Activated CD4-positive, alpha-beta T cell treated with anti-CD3 and anti-CD28 coated beads for 36 hours (primary cell): ENCODE measurements around the gene PSMB7. TPM values are rescaled to one million over a fixed set of nuclear protein-coding genes. Genes with fewer than 3 reads are reported as not detected.

Experiments
- ATAC-seq: fragments of 200-7000 bp; cut with Tn5 transposase; one replicate; pipeline ENCODE4 v1.10.0; 2021; ENCODE audit warnings: mild to moderate bottlenecking, moderate library complexity
- CTCF ChIA-PET: fragments of 350-600 bp; sonication (Branson Sonifier 250); formaldehyde crosslinking; loops from one replicate; lab custom pipeline; 2021; ENCODE audit warnings: antibody characterized with exemption; lab: Charles Lee
- POLR2A ChIA-PET: fragments of 350-600 bp; sonication (Branson Sonifier 250); formaldehyde crosslinking; loops from one replicate; lab custom pipeline; 2021; ENCODE audit warnings: antibody characterized with exemption, inconsistent platforms; lab: Charles Lee
- DNase-seq: peaks from one replicate; pipeline ENCODE4 v3.0.0-alpha.2; 2020
- H3K27ac Mint-ChIP-seq: one replicate; pipeline ENCODE4 v1.8.0; 2021; ENCODE audit warnings: mixed read lengths
- H3K27me3 Mint-ChIP-seq: one replicate; pipeline ENCODE4 v1.8.0; 2021; ENCODE audit warnings: mixed read lengths
- H3K36me3 Mint-ChIP-seq: one replicate; pipeline ENCODE4 v1.8.0; 2021; ENCODE audit warnings: low read depth, mixed read lengths
- H3K4me1 Mint-ChIP-seq: one replicate; pipeline ENCODE4 v1.8.0; 2021; ENCODE audit warnings: mixed read lengths
- H3K4me3 Mint-ChIP-seq: one replicate; pipeline ENCODE4 v1.8.0; 2021; ENCODE audit warnings: mild to moderate bottlenecking, moderate library complexity, mixed read lengths
- H3K9me3 Mint-ChIP-seq: one replicate; pipeline ENCODE4 v1.8.0; 2021; ENCODE audit warnings: low read depth, mixed read lengths
- intact Hi-C, 2 experiments: fragments of 100-400 bp; cut with DNase I in 1 of 2; cut with micrococcal nuclease in 1 of 2; formaldehyde crosslinking; loops; one replicate each; pipeline versions ENCODE4 v1.14.2 to v1.15.1; 2022 to 2024; cut with DNase I, micrococcal nuclease
- total RNA-seq, 2 experiments: library from RNA; stranded (reverse); gene quantifications; one replicate each; pipeline ENCODE4 v1.2.3, GENCODE V29; 2021

Gene PSMB7
- total RNA-seq, 2 experiments from 2014 or later = 143 to 164 TPM

DNA sequence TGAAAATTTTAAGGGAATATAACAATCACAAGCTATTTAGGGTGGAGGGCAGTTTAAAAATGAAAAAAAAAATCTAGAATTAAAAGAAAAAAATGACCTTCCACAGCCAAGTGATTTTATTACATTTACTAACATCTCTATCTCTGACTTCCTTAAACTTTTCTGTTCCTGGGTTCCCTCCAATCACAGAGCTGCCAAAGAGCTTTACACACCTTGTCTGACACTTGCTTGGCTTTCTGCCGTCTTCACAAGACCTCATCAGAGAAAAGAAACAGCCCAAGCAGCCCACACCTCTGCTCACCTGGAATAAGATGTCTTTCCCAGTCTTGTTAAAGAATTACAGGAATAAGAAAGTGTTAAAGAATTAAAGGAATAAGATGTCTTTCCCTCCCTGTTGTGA lies 38.9 kb downstream of the PSMB7 start:
- Mint-ChIP-seq H3K4me3 (no peak overlapping the region), H3K4me1 (peaks cover 25% of the 10 kb centered on the region), H3K9me3 (no peaks in the 10 kb centered on the region), H3K36me3 (peaks cover 22% of the 10 kb centered on the region), H3K27ac (no peak overlapping the region), H3K27me3 (no peaks in the 10 kb centered on the region)
- intact Hi-C loops = no loop called here
- ATAC-seq = no peak
- POLR2A ChIA-PET = no interaction called here
- CTCF ChIA-PET = interaction anchor here (1.4 to 2.7 kb wide), 2 partner anchors 11 to 15 kb away, joined by 3 to 9 read pairs; no protein-coding TSS in a partner anchor
- DNase-seq = no peak

GRCh38 chr9:124375726-124376125 lies 39.5 kb downstream of the PSMB7 start:
- H3K36me3 Mint-ChIP-seq = peaks cover 22% of the 10 kb centered on the region
- peaks cover 26% of the 10 kb centered on the region for H3K4me1 Mint-ChIP-seq
- no peaks in the 10 kb centered on the region for H3K27me3 Mint-ChIP-seq
- ChIA-PET POLR2A (no interaction called here), CTCF (interaction anchor here (1.4 to 2.7 kb wide), 2 partner anchors 10 to 16 kb away, joined by 3 to 9 read pairs; no protein-coding TSS in a partner anchor)
- no peaks in the 10 kb centered on the region for H3K9me3 Mint-ChIP-seq
- intact Hi-C loops = no loop called here
- H3K27ac Mint-ChIP-seq = no peak overlapping the region
- DNase-seq (no peak), ATAC-seq (no peak)
- no peak overlapping the region for H3K4me3 Mint-ChIP-seq

DNA sequence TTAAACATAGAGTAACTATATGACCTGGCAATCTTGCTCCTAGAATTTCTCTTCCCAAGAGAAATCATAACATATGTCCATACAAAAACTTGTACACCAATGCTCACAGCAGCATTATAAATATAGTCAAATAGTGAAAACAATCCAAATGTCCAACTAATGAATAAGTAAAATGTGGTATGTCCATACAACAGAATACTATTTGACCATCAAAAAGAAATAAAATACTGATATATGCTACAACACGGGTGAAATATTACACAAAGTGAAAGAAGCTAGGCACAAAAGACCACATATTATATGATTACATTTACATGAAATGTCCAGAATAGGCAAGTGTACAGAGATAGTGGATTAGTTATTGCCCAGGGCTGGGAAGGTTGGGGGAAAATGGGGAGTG lies 41.4 kb downstream of the PSMB7 start:
- Mint-ChIP-seq H3K9me3 (no peaks in the 10 kb centered on the region), H3K36me3 (peaks cover 12% of the 10 kb centered on the region), H3K4me1 (peaks cover 34% of the 10 kb centered on the region), H3K27ac (no peak overlapping the region), H3K4me3 (no peak overlapping the region), H3K27me3 (no peaks in the 10 kb centered on the region)
- POLR2A ChIA-PET = no interaction called here
- no peak for ATAC-seq
- no peak for DNase-seq
- intact Hi-C loops = no loop called here
- CTCF ChIA-PET = interaction anchor here (0.9 to 1.3 kb wide), 3 partner anchors 11 to 247 kb away, joined by 3 read pairs; no protein-coding TSS in a partner anchor

DNA sequence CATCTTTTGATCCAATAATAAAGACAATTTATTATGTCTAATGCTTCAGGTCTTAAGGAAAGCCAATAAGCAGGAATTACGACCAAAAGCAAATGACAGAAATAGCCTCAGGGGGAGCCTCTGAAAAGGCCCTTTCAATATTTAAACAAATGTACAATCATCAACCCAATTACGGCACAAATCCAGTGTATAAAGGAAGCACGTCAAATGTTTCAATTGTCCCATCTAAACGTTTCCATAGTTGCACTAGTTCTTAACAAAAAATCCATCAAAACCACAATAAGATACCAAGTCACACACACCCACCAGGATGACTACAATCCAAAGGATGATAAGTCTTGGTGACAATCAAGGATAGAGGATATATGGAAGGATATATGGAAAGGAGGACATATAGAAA lies 41.9 kb downstream of the PSMB7 start:
- intact Hi-C loops = no loop called here
- Mint-ChIP-seq H3K9me3 (no peaks in the 10 kb centered on the region), H3K27ac (no peak overlapping the region), H3K4me3 (no peak overlapping the region), H3K4me1 (peaks cover 39% of the 10 kb centered on the region), H3K36me3 (peaks cover 14% of the 10 kb centered on the region), H3K27me3 (no peaks in the 10 kb centered on the region)
- ATAC-seq (no peak), DNase-seq (no peak)
- ChIA-PET CTCF (no interaction called here), POLR2A (no interaction called here)

DNA sequence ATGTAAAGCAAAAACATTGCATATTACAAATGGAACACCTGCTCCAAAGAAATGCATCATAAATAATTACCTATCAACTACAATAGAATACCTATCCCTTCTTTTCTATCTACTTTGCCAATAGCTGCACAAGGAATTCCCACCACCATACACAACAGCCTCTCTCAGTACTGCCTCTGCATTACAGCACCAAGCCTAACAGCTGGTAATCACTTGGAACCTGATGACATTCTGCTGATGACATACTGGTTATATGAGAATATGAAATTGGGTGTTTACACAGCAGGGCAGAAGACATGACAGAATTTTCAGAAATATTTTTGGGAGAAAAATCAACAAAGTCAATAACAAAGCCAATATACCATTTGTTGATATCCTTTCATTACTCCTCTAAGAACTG lies 43.2 kb downstream of the PSMB7 start:
- ATAC-seq (no peak), DNase-seq (no peak)
- Mint-ChIP-seq H3K27ac (no peak overlapping the region), H3K4me1 (peaks cover 47% of the 10 kb centered on the region), H3K36me3 (peaks cover 16% of the 10 kb centered on the region), H3K9me3 (no peaks in the 10 kb centered on the region), H3K27me3 (no peaks in the 10 kb centered on the region), H3K4me3 (no peak overlapping the region)
- intact Hi-C loops = no loop called here
- ChIA-PET POLR2A (no interaction called here), CTCF (interaction anchor here (1.0 kb wide), 1 partner anchor 27 kb away, joined by 3 read pairs; no protein-coding TSS in a partner anchor)

DNA sequence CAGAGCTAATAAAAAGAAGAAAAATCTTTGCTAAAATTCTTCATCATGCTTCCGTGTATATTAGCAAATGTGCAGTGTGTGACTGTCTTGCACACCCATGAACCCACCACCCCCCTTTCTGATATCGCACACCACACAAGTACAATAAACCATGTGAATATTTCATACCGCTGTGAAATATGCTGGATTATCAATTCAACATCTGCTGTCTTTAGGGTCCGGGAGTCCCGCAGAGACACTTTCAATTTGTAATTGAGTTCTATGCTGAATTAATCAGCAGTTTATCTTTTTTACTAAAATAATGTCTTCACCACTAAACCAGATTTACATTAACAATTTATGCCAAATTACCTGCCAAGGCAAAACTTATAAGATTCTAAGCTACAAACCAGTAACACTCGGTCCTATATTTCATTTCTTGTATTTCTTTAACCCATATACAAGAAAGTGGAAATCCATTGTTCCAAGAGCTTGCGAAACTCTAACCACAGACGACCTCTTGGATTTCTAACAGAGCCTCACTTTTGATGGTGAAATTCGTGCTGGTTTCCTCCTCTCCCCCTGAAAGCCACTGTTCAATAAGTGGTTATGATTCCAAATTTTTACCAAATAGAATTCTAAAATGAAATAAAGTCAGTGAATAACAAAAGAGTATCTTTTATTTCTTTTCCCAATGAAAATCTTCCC lies 44.2 kb downstream of the PSMB7 start:
- ChIA-PET POLR2A (no interaction called here), CTCF (interaction anchor here (1.0 to 1.2 kb wide), 4 partner anchors 9 to 28 kb away, joined by 3 to 5 read pairs (median 4); no protein-coding TSS in a partner anchor)
- Mint-ChIP-seq H3K27me3 (no peaks in the 10 kb centered on the region), H3K27ac (no peak overlapping the region), H3K9me3 (no peaks in the 10 kb centered on the region), H3K4me1 (peaks cover 54% of the 10 kb centered on the region), H3K36me3 (peaks cover 18% of the 10 kb centered on the region), H3K4me3 (no peak overlapping the region)
- intact Hi-C loops = no loop called here
- no peak for ATAC-seq
- DNase-seq = no peak

DNA sequence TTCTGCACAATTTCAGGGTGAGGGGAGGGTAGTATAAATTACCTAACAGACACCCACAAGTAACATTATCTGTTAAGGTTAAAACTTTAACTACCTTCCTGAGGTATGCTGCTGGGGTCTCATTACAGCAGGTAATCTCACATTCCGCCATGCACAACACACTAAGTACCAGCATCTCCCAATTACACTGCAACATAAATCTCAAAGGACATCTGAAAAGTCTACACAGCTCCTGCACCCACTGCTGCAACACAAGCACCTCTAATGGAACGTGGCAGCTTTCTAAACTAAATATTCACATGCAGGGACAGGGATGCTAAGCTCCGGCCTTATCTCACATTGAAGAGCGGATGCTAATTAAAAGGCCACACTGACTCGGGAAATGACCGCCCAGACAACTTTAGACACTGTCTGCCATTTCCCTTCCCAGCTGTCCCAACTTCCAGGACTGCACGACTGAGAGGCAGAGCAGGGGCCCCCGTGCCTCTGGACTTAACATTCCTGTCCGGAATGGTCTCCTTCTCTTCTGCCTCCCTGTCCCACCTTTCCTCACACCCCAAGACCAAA lies 45.9 kb downstream of the PSMB7 start:
- intact Hi-C loops = no loop called here
- Mint-ChIP-seq H3K27me3 (no peaks in the 10 kb centered on the region), H3K27ac (no peak overlapping the region), H3K4me3 (no peak overlapping the region), H3K4me1 (peaks cover 60% of the 10 kb centered on the region), H3K9me3 (no peaks in the 10 kb centered on the region), H3K36me3 (peaks cover 16% of the 10 kb centered on the region)
- ATAC-seq (no peak), DNase-seq (no peak)
- ChIA-PET CTCF (interaction anchor here (0.6 kb wide), 1 partner anchor 50 kb away, joined by 3 read pairs; no protein-coding TSS in a partner anchor), POLR2A (no interaction called here)

- peaks cover 62% of the 10 kb centered on the region for H3K4me1 Mint-ChIP-seq
- H3K27me3 Mint-ChIP-seq = no peaks in the 10 kb centered on the region
- ATAC-seq = no peak
- DNase-seq = no peak
- H3K9me3 Mint-ChIP-seq = no peaks in the 10 kb centered on the region
- POLR2A ChIA-PET = no interaction called here
- peak overlapping the region; percentile 32 for H3K27ac Mint-ChIP-seq
- CTCF ChIA-PET = interaction anchor here (0.6 kb wide), 1 partner anchor 50 kb away, joined by 3 read pairs; no protein-coding TSS in a partner anchor
- H3K36me3 Mint-ChIP-seq = peaks cover 12% of the 10 kb centered on the region
- intact Hi-C loops = no loop called here
- no peak overlapping the region for H3K4me3 Mint-ChIP-seq
Measured at GRCh38 chr9:124368692-124369091, 46.5 kb downstream of the PSMB7 start.

DNA sequence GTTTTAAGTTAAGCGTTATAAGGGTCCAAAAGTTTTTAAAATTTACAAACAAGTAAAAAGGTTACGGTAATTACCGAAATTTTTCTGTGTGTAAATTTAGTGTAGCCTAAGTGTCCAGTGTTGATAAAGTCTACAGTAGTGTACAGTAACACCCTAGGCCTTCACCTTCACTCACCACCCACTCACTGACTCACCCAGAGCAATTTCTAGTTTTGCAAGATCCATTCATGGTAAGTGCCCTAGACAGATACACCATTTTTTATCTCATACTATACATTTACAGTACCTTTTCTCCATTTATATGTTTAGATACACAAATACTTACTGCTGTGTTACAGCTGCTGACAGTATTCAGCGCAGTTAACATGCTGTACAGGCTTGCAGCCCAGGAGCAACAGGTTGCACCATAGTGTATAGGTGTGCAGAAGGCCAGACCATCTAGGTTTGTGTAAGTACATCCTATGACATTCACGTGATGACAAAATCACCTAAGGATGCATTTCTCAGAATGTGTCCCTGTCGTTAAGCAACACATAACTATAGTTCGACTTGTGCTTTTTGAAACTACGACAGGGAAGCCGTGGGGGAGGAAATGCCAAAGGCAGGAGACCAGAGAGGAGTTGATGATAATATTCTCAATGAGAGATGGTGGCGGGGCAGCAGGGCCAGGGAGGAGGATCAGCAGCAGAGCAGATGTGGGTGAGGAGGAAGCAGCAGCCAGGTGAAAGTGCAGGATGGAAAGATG lies 48.6 kb downstream of the PSMB7 start:
- no peak overlapping the region for H3K27ac Mint-ChIP-seq

DNA sequence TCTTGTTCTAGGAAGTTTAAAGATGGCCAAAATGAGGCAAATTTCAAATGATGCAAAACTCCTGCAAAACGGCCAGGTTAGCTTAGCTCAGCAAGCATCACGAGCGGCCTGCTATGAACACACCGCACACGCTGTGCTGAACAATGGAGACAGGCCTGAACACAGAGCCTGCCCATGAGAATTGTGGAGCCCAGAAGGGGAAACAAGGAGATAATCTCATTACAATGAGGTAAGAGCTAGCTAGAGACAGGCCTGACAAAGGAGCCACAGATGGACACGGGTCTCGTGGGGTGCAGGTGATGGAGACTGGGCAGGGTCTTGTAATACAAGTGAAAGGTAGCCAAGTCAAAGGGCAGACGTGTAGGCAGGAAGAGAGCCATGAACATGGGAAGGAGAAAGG lies 50.2 kb downstream of the PSMB7 start:
- Mint-ChIP-seq H3K4me1 (peaks cover 54% of the 10 kb centered on the region), H3K27me3 (no peaks in the 10 kb centered on the region), H3K4me3 (no peak overlapping the region), H3K36me3 (peaks cover 15% of the 10 kb centered on the region), H3K27ac (peak overlapping the region; percentile 26), H3K9me3 (no peaks in the 10 kb centered on the region)
- ATAC-seq (no peak), DNase-seq (no peak)
- ChIA-PET POLR2A (no interaction called here), CTCF (no interaction called here)
- intact Hi-C loops = no loop called here

More for the DNA sequence above, 48.6 kb downstream of the PSMB7 start:
- peaks cover 15% of the 10 kb centered on the region for H3K36me3 Mint-ChIP-seq
- intact Hi-C loops = no loop called here
- H3K4me1 Mint-ChIP-seq = peaks cover 52% of the 10 kb centered on the region
- no peak overlapping the region for H3K4me3 Mint-ChIP-seq
- CTCF ChIA-PET = interaction anchor here (0.7 to 0.8 kb wide), 2 partner anchors 26 to 103 kb away, joined by 3 to 4 read pairs; no protein-coding TSS in a partner anchor
- ATAC-seq (no peak), DNase-seq (no peak)
- H3K9me3 Mint-ChIP-seq = no peaks in the 10 kb centered on the region
- H3K27me3 Mint-ChIP-seq = no peaks in the 10 kb centered on the region
- POLR2A ChIA-PET = no interaction called here

GRCh38 chr9:124364141-124364540 lies 51.1 kb downstream of the PSMB7 start:
- H3K27ac Mint-ChIP-seq = no peak overlapping the region
- ChIA-PET CTCF (no interaction called here), POLR2A (no interaction called here)
- peaks cover 15% of the 10 kb centered on the region for H3K36me3 Mint-ChIP-seq
- intact Hi-C loops = no loop called here
- no peak for DNase-seq
- H3K4me1 Mint-ChIP-seq = peaks cover 53% of the 10 kb centered on the region
- no peaks in the 10 kb centered on the region for H3K9me3 Mint-ChIP-seq
- no peaks in the 10 kb centered on the region for H3K27me3 Mint-ChIP-seq
- no peak for ATAC-seq
- H3K4me3 Mint-ChIP-seq = no peak overlapping the region
